Gastroesophageal sphincter (tissue), 3 donors: Measurements from ENCODE around the gene POLDIP2.

Experiments
- CTCF ChIP-seq, 4 experiments: fragments of 200-600 bp in 2 of 4; fragments of 450-650 bp in 2 of 4; sonication (generic) in 1 of 4; IDR thresholded peaks; one replicate each; pipeline ENCODE4 v1.5.1; 2017 to 2019; ENCODE audit warnings: antibody characterized with exemption in 4 of 4, mild to moderate bottlenecking in 2 of 4, moderate library complexity in 2 of 4
- EP300 ChIP-seq: sonication (generic); formaldehyde crosslinking; IDR thresholded peaks from one replicate; pipeline ENCODE4 v1.6.1; 2017; ENCODE audit warnings: antibody characterized with exemption, mild to moderate bottlenecking
- POLR2A ChIP-seq, 2 donors: fragments of 450-650 bp; IDR thresholded peaks; one replicate each; pipeline ENCODE4 v1.6.1; 2017; ENCODE audit warnings: antibody characterized with exemption in 2 of 2, mild to moderate bottlenecking in 2 of 2, moderate library complexity in 1 of 2

GRCh38 chr17:28298449-28298848 is 58.9 kb downstream of the POLDIP2 start:
- no peak for TF ChIP-seq CTCF (IDR thresholded peaks at IDR 0.05)
- TF ChIP-seq EP300: no peak
- TF ChIP-seq POLR2A (IDR thresholded peaks at IDR 0.05): no peak
